Kidney capillary endothelial cell (primary cell): ENCODE data around the gene ZMYND8.

ENCODE experiments used
- DNase-seq: peaks from one replicate; pipeline ENCODE4 v3.0.0-alpha.2; 2018; ENCODE audit warnings: low spot score

ZMYND8 gene

GRCh38 chr20:47332381-47333206 is 23.9 kb downstream of the ZMYND8 start:
- DNase-seq = no peak

- peak; percentile 82 for DNase-seq
Observed at GRCh38 chr20:47330933-47331708, 25.4 kb downstream of the ZMYND8 start.

- DNase-seq = no peak
Observed at GRCh38 chr20:47330071-47330470, 26.4 kb downstream of the ZMYND8 start.

- no peak for DNase-seq
Observed at GRCh38 chr20:47328129-47328528, 28.4 kb downstream of the ZMYND8 start.

- no peak for DNase-seq
Observed at GRCh38 chr20:47327711-47328110, 28.8 kb downstream of the ZMYND8 start.

- DNase-seq = peak; percentile 75
Observed at GRCh38 chr20:47326658-47327268, 29.7 kb downstream of the ZMYND8 start.

GRCh38 chr20:47325242-47325641 is 31.3 kb downstream of the ZMYND8 start:
- no peak for DNase-seq

- DNase-seq = no peak
Observed at GRCh38 chr20:47320990-47321805, 35.3 kb downstream of the ZMYND8 start.

- peak; percentile 35 for DNase-seq
Observed at GRCh38 chr20:47319517-47320252, 36.8 kb downstream of the ZMYND8 start.

GRCh38 chr20:47318586-47319516 is 37.6 kb downstream of the ZMYND8 start:
- DNase-seq = peak; percentile 64

- peak; percentile 55 for DNase-seq
Observed at GRCh38 chr20:47318027-47318585, 38.4 kb downstream of the ZMYND8 start.

- peak; percentile 98 for DNase-seq
Observed at GRCh38 chr20:47317127-47317895, 39.2 kb downstream of the ZMYND8 start.

- DNase-seq = no peak
Observed at GRCh38 chr20:47316776-47317126, 39.7 kb downstream of the ZMYND8 start.

GRCh38 chr20:47315339-47316056 is 41.0 kb downstream of the ZMYND8 start:
- DNase-seq = peak; percentile 68

GRCh38 chr20:47314647-47315338 is 41.7 kb downstream of the ZMYND8 start:
- DNase-seq = no peak

- DNase-seq = no peak
Observed at GRCh38 chr20:47311967-47312681, 44.4 kb downstream of the ZMYND8 start.

- DNase-seq = no peak
Observed at GRCh38 chr20:47311211-47311610, 45.3 kb downstream of the ZMYND8 start.
